PC-3 (cell line): ENCODE data around the gene OR6B2. TPM values are rescaled to one million over a fixed set of nuclear protein-coding genes. Genes with fewer than 3 reads are reported as not detected.

Experiments
- ATAC-seq: fragments of 200-7000 bp; cut with Tn5 transposase; 2 replicates; pipeline ENCODE4 v1.9.1; 2020; ENCODE audit warnings: mild to moderate bottlenecking, moderate library complexity
- BruUV-seq: library from RNA; stranded (reverse); fragments of 400-500 nt; replicated peaks from 2 replicates; lab custom pipeline; 2021; lab: Mats Ljungman, UMichigan
- CTCF ChIA-PET: fragments of 300-600 bp; sonication (Branson Sonifier 250); formaldehyde crosslinking; loops from one replicate; lab custom pipeline; 2022; ENCODE audit warnings: antibody characterized with exemption; lab: Charles Lee
- POLR2A ChIA-PET: fragments of 300-600 bp; sonication (Branson Sonifier 250); formaldehyde crosslinking; loops from one replicate; lab custom pipeline; 2022; ENCODE audit warnings: antibody characterized with exemption; ENCODE audit not compliant: unreplicated experiment; lab: Charles Lee
- DNase-seq: peaks from one replicate; pipeline ENCODE4 v3.0.0-alpha.2; 2015
- H2AFZ ChIP-seq: fragments of 300-600 bp; sonication (generic); 2 replicates; pipeline ENCODE4 v1.6.0; 2016; ENCODE audit warnings: antibody characterized with exemption, low read length
- H3F3A ChIP-seq: fragments of 300-600 bp; sonication (generic); one replicate; pipeline ENCODE4 v1.6.0; 2017; ENCODE audit warnings: antibody characterized with exemption, low read length, control low read depth, mild to moderate bottlenecking; ENCODE audit not compliant: unreplicated experiment
- H3K27ac ChIP-seq: fragments of 300-600 bp; sonication (generic); 2 replicates; pipeline ENCODE4 v1.5.1; 2016; ENCODE audit warnings: mild to moderate bottlenecking, low read length
- H3K27me3 ChIP-seq: fragments of 300-600 bp; sonication (generic); 2 replicates; pipeline ENCODE4 v1.6.1; 2016; ENCODE audit warnings: low read length, mixed read lengths
- H3K36me3 ChIP-seq: fragments of 300-600 bp; sonication (generic); 2 replicates; pipeline ENCODE4 v1.6.1; 2016; ENCODE audit warnings: low read depth, mixed run types, low read length, mixed read lengths
- H3K4me1 ChIP-seq: fragments of 300-600 bp; sonication (generic); 2 replicates; pipeline ENCODE4 v1.5.1; 2016; ENCODE audit warnings: low read length; ENCODE audit not compliant: insufficient read depth
- H3K4me2 ChIP-seq: fragments of 300-600 bp; sonication (generic); 2 replicates; pipeline ENCODE4 v1.6.0; 2016; ENCODE audit warnings: low read length
- H3K4me3 ChIP-seq: fragments of 300-600 bp; sonication (generic); 2 replicates; pipeline ENCODE4 v1.5.1; 2016; ENCODE audit warnings: mild to moderate bottlenecking, low read length, mixed read lengths
- H3K79me2 ChIP-seq: fragments of 300-600 bp; sonication (generic); 2 replicates; pipeline ENCODE4 v1.6.1; 2017; ENCODE audit warnings: low read length, mixed read lengths
- H3K9ac ChIP-seq: fragments of 300-600 bp; sonication (generic); 2 replicates; pipeline ENCODE4 v1.6.0; 2016; ENCODE audit warnings: mild to moderate bottlenecking, low read length
- H3K9me2 ChIP-seq: fragments of 300-600 bp; sonication (generic); replicated peaks from 2 replicates; pipeline ENCODE4 v1.6.1; 2016; ENCODE audit warnings: mixed run types, low read length, mixed read lengths
- H3K9me3 ChIP-seq: fragments of 300-600 bp; sonication (generic); 2 replicates; pipeline ENCODE4 v1.6.1; 2016; ENCODE audit warnings: low read length, mixed read lengths
- H4K20me1 ChIP-seq: fragments of 300-600 bp; sonication (generic); 2 replicates; pipeline ENCODE4 v1.6.1; 2016; ENCODE audit warnings: low read length, mixed read lengths
- EZH2 ChIP-seq: fragments of 300-600 bp; sonication (generic); IDR thresholded peaks from one replicate; pipeline ENCODE4 v1.6.1; 2017; ENCODE audit warnings: antibody characterized with exemption, mild to moderate bottlenecking, low read length; ENCODE audit not compliant: unreplicated experiment
- EZH2phosphoT487 ChIP-seq: fragments of 300-600 bp; sonication (generic); IDR thresholded peaks from 2 replicates; pipeline ENCODE4 v1.6.1; 2018; ENCODE audit warnings: mild to moderate bottlenecking, antibody characterized with exemption, low read length, borderline replicate concordance
- intact Hi-C: fragments of 100-400 bp; cut with micrococcal nuclease; formaldehyde crosslinking; loops from 2 replicates; pipeline ENCODE4 v1.9.0; 2023
- total RNA-seq: library from RNA; depleted of rRNA; stranded (reverse); fragments of >200 nt; gene quantifications from 2 replicates; pipeline ENCODE4 v1.2.3, GENCODE V29; 2014; rRNA removed
- TF ChIP-seq, protein P1 (sequence below): fragments of 300-600 bp; sonication (generic); conservative IDR thresholded peaks from 2 replicates; pipeline ENCODE4 v1.5.1; 2017; ENCODE audit warnings: antibody characterized with exemption, low read depth, mild to moderate bottlenecking, low read length

Gene OR6B2
- total RNA-seq, 1 experiment from 2014 or later: not detected

DNA sequence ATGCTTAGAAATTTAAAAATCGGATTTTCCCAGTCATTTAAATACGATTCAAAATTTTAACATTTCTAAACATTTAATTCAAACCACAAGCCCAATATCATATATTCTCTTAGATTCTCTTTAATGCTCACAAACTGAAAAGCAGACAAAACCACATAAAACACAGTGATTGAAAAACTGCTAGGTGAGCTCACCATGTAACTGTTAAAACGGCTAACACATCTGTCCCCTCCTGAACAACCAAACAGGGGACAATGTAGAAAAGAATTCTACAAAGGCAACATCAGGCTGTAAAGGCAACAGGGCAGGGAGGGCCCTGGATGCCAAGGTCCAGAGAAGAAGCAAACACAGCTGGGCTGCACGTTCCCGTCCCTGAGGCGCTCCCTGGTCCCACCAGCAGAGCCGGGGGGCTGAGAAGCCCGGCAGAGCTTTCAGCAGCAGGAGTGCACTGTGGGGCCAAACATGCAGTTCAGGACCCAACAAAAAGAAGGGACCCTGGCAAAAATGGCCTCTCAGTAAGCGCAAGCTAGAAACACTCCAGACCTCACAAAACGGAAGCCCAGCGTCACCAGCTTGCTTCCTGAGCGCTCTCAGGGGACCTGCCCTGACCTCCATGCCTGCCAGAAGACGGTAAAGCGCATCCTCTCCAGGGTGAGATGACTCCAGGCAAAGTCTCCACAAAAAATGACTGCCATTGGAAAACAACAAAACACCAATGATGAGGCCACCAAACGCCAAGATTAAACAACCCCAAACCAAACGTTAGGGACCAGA lies 45.6 kb downstream of the OR6B2 start:
- CTCF ChIA-PET: no interaction called here
- DNase-seq: no peak
- no peak for TF ChIP-seq EZH2
- TF ChIP-seq, protein P1, sequence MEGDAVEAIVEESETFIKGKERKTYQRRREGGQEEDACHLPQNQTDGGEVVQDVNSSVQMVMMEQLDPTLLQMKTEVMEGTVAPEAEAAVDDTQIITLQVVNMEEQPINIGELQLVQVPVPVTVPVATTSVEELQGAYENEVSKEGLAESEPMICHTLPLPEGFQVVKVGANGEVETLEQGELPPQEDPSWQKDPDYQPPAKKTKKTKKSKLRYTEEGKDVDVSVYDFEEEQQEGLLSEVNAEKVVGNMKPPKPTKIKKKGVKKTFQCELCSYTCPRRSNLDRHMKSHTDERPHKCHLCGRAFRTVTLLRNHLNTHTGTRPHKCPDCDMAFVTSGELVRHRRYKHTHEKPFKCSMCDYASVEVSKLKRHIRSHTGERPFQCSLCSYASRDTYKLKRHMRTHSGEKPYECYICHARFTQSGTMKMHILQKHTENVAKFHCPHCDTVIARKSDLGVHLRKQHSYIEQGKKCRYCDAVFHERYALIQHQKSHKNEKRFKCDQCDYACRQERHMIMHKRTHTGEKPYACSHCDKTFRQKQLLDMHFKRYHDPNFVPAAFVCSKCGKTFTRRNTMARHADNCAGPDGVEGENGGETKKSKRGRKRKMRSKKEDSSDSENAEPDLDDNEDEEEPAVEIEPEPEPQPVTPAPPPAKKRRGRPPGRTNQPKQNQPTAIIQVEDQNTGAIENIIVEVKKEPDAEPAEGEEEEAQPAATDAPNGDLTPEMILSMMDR: no peak
- TF ChIP-seq EZH2phosphoT487: no peak

DNA sequence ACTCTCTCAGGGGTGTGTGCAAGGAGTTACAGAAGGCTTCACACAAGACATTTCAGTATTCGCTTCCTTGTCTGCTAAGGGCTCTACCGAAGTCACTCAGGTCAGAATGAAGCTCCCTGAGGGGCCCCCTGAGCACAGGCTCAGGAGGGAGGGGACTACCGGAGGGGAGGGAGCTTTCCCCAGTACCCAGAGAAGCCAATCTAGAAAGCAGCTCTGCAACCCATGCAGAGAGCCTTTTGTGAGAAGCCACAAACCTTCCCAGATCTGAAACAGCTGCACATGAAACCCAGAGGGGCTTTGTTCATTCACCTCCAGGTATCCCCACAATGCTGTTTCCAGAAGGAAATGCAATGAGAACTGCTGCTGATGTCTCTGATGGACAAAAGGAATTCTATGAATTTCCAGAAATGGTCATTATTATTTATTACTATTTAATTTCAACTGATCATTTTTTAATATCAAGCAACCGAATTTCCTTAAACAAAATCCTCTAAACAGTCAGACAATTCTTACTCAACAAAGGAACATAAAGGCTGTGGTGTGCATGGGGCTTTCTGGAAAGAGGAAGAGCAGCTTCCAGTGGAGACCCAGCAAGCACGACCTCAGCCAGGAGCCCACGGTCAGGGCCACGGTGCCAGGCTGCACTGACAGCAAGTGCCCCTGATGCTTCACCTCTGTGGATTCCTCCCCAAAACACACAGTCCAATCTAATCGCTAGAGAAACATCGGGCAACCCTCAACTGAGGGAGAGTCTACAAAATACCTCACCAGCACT lies 47.0 kb downstream of the OR6B2 start:
- Histone ChIP-seq H3K4me3 (no peak overlapping the region), H3K4me2 (no peak overlapping the region), H3K36me3 (peaks cover 55% of the 10 kb centered on the region), H3K9me3 (no peaks in the 10 kb centered on the region), H3K9ac (no peak overlapping the region), H3K27me3 (no peaks in the 10 kb centered on the region), H3K27ac (no peak overlapping the region), H3K79me2 (no peaks in the 10 kb centered on the region), H3F3A (no peaks in the 10 kb centered on the region), H2AFZ (no peak overlapping the region), H4K20me1 (no peaks in the 10 kb centered on the region), H3K4me1 (no peaks in the 10 kb centered on the region), H3K9me2 (no peaks in the 10 kb centered on the region)
- ATAC-seq (no peak), DNase-seq (no peak)
- TF ChIP-seq EZH2phosphoT487: no peak
- TF ChIP-seq EZH2: no peak
- TF ChIP-seq, protein P1: no peak
- intact Hi-C loops: no loop called here
- no TSS peak for BruUV-seq
- ChIA-PET POLR2A (no interaction called here), CTCF (no interaction called here)

More for the DNA sequence above, 45.6 kb downstream of the OR6B2 start:
- ATAC-seq: no peak
- Histone ChIP-seq H3K4me2 (no peak overlapping the region), H3K9me2 (no peaks in the 10 kb centered on the region), H3K79me2 (no peaks in the 10 kb centered on the region), H2AFZ (no peak overlapping the region), H4K20me1 (no peaks in the 10 kb centered on the region), H3K9ac (no peak overlapping the region), H3K36me3 (peaks cover 55% of the 10 kb centered on the region), H3F3A (no peaks in the 10 kb centered on the region), H3K27ac (no peak overlapping the region), H3K9me3 (no peaks in the 10 kb centered on the region), H3K4me3 (no peak overlapping the region), H3K27me3 (no peaks in the 10 kb centered on the region), H3K4me1 (no peaks in the 10 kb centered on the region)
- POLR2A ChIA-PET: no interaction called here
- BruUV-seq: no TSS peak
- intact Hi-C loops: no loop called here

Other genes with a start within 250 kb of the OR6B2 start
- gene NDUFA10, start 5.1 kb downstream of the OR6B2 start, total RNA-seq: 148 and 251 TPM in 2 replicates
- gene OR6B3, start 23.1 kb upstream of the OR6B2 start, total RNA-seq: not detected in 2 replicates
- gene COPS9, start 105.9 kb upstream of the OR6B2 start, total RNA-seq: 317 and 473 TPM in 2 replicates
- gene OTOS, start 110.2 kb upstream of the OR6B2 start, total RNA-seq: not detected in 2 replicates